ENCODE data around the gene NTM.
A peak's percentile ranks its signal among the peaks of the same experiment; 100 is the strongest.

NTM gene

GRCh38 chr11:132084433-132084832 lies 714.0 kb downstream of the NTM start:
- ChIA-PET CTCF (interaction anchor here (1.4 kb wide), 1 partner anchor 12 kb away, joined by 5 read pairs; no protein-coding TSS in a partner anchor), POLR2A (no interaction called here)
- H3K4me3 ChIP-seq (ENCODE audit: low read depth, low read length) = no peak overlapping the region
- no peaks in the 10 kb centered on the region for H3K4me1 ChIP-seq (ENCODE audit: control insufficient read depth, insufficient read depth, low read length)
- peak; percentile 96 for TF ChIP-seq SETDB1 (IDR thresholded peaks at IDR 0.05; ENCODE audit: insufficient read length, low read length)
- no peak for TF ChIP-seq ZNF155 (tag by site-specific recombination; IDR thresholded peaks at IDR 0.05)
- no peak for TF ChIP-seq ZNF518A (tag by site-specific recombination; conservative IDR thresholded peaks at IDR 0.05; ENCODE audit: low read depth)
- H3K27ac ChIP-seq (ENCODE audit: extremely low read depth, low read depth, low read length) = no peak overlapping the region
- no peaks in the 10 kb centered on the region for H3K36me3 ChIP-seq (ENCODE audit: control insufficient read depth in 2 of 2, insufficient read depth in 1 of 2, low read length in 2 of 2)
- H3K9me3 ChIP-seq (ENCODE audit: control insufficient read depth, insufficient read depth, low read depth, low read length) = no peaks in the 10 kb centered on the region

GRCh38 chr11:132087148-132087547 lies 716.7 kb downstream of the NTM start:
- ChIA-PET CTCF (no interaction called here), POLR2A (no interaction called here)
- Histone ChIP-seq H3K36me3 (ENCODE audit: control insufficient read depth in 2 of 2, insufficient read depth in 1 of 2, low read length in 2 of 2) (no peaks in the 10 kb centered on the region), H3K4me1 (ENCODE audit: control insufficient read depth, insufficient read depth, low read length) (no peaks in the 10 kb centered on the region), H3K27ac (ENCODE audit: extremely low read depth, low read depth, low read length) (no peak overlapping the region), H3K4me3 (ENCODE audit: low read depth, low read length) (no peak overlapping the region), H3K9me3 (ENCODE audit: control insufficient read depth, insufficient read depth, low read depth, low read length) (no peaks in the 10 kb centered on the region)
- TF ChIP-seq TRIM28 (IDR thresholded peaks at IDR 0.05; ENCODE audit: borderline replicate concordance, low read length) (peak; percentile 91; the same call in 1 of the 2 replicates), SETDB1 (IDR thresholded peaks at IDR 0.05; ENCODE audit: insufficient read length, low read length) (peak; percentile 84), BCL11B (tag by site-specific recombination; IDR thresholded peaks at IDR 0.05; ENCODE audit: low read depth) (no peak)

GRCh38 chr11:132088551-132088950 lies 718.1 kb downstream of the NTM start:
- ChIA-PET POLR2A (no interaction called here), CTCF (no interaction called here)
- Histone ChIP-seq H3K9me3 (ENCODE audit: control insufficient read depth, insufficient read depth, low read depth, low read length) (no peaks in the 10 kb centered on the region), H3K4me1 (ENCODE audit: control insufficient read depth, insufficient read depth, low read length) (no peaks in the 10 kb centered on the region), H3K36me3 (ENCODE audit: control insufficient read depth in 2 of 2, insufficient read depth in 1 of 2, low read length in 2 of 2) (no peaks in the 10 kb centered on the region), H3K27ac (ENCODE audit: extremely low read depth, low read depth, low read length) (no peak overlapping the region), H3K4me3 (ENCODE audit: low read depth, low read length) (no peak overlapping the region)
- no peak for TF ChIP-seq ZNF274 (IDR thresholded peaks at IDR 0.05; ENCODE audit: low read length)
- no peak for TF ChIP-seq ZNF274 (tag by site-specific recombination; IDR thresholded peaks at IDR 0.05; ENCODE audit: borderline replicate concordance)
- TF ChIP-seq ZNF704 (tag by site-specific recombination; IDR thresholded peaks at IDR 0.05) = no peak
- TF ChIP-seq SP7 (tag by site-specific recombination; IDR thresholded peaks at IDR 0.05) = no peak
- no peak for TF ChIP-seq ZBTB10 (tag by site-specific recombination; IDR thresholded peaks at IDR 0.05)
- TF ChIP-seq ZFP41 (tag by site-specific recombination; IDR thresholded peaks at IDR 0.05; ENCODE audit: borderline replicate concordance) = no peak
- no peak for TF ChIP-seq ZNF580 (tag by site-specific recombination; IDR thresholded peaks at IDR 0.05)
- no peak for TF ChIP-seq ZNF133 (tag by site-specific recombination; IDR thresholded peaks at IDR 0.05)

Data from HEK293 (cell line).